Fibroblast of pulmonary artery (primary cell): Measurements from ENCODE around the gene CCDC34.
A peak's percentile ranks its signal among the peaks of the same experiment; 100 is the strongest.

ENCODE experiments used
- DNase-seq: peaks from one replicate; pipeline ENCODE4 v3.0.0-alpha.2; 2010; ENCODE audit warnings: low read depth
- H3K4me3 ChIP-seq: replicated peaks from 2 replicates; pipeline ENCODE4 v1.5.1; 2011; ENCODE audit warnings: low read depth, mild to moderate bottlenecking, control low read depth, low read length, moderate library complexity
- CTCF ChIP-seq: IDR thresholded peaks from 2 replicates; pipeline ENCODE4 v1.5.1; 2011; ENCODE audit warnings: mild to moderate bottlenecking, control low read depth, low read length, inconsistent platforms; ENCODE audit errors: missing control alignments

CCDC34 gene

DNA sequence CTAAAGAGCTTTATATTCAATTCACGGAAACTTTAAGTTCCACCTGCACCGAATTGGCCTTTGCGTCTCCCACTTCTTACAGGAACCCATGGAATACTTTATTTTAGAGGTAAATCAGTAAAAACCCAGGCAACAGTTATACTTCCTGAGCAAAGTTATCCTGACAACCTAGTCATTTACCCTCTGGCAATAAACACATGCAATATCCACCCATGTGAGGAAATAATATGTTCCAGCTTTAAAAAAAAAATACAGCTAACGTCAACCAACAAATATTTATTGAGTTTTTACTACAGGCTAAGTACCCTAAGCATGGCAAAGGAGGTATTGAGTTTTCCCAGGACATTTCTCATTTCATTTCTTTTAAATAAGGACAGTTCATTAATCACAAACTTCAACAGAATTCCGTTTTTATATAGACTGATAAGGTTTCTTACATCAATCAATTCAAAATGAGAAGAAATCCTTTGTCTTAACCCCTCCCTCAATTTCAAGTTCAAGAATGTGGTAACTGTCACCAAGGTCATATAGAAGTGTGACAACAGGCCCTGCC is 38.3 kb upstream of the CCDC34 start:
- DNase-seq, result no peak
- no peak for TF ChIP-seq CTCF

DNA sequence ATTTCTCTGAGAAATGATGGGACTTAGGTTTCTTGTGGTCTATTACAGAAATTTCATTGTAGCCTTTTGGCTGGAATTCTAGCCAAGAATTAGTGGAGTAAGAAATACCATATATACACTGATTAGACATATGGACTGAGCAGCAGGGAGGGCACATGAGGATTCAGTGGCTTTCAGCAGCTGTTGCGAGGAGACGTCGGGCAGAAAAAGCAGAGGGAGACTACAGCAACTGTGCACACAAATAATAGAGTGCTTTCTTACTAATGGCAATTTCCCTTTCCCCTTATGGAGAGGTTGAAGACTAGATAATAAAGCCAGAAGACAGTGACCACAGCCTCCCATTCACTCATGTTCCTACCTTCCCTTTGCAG is 35.4 kb upstream of the CCDC34 start:
- no peak for DNase-seq
- no peak for TF ChIP-seq CTCF

More for the DNA sequence above, 38.3 kb upstream of the CCDC34 start:
- H3K4me3 ChIP-seq, result no peak overlapping the region

GRCh38 chr11:27397624-27398399 is 34.8 kb upstream of the CCDC34 start:
- no peak overlapping the region for H3K4me3 ChIP-seq
- no peak for DNase-seq
- TF ChIP-seq CTCF, result no peak

More for the DNA sequence above, 35.4 kb upstream of the CCDC34 start:
- no peak overlapping the region for H3K4me3 ChIP-seq

GRCh38 chr11:27396259-27396839 is 33.3 kb upstream of the CCDC34 start:
- TF ChIP-seq CTCF, result no peak
- no peak overlapping the region for H3K4me3 ChIP-seq
- DNase-seq, result no peak

GRCh38 chr11:27395556-27396258 is 32.7 kb upstream of the CCDC34 start:
- DNase-seq, result peak; percentile 34
- no peak for TF ChIP-seq CTCF
- no peak overlapping the region for H3K4me3 ChIP-seq

DNA sequence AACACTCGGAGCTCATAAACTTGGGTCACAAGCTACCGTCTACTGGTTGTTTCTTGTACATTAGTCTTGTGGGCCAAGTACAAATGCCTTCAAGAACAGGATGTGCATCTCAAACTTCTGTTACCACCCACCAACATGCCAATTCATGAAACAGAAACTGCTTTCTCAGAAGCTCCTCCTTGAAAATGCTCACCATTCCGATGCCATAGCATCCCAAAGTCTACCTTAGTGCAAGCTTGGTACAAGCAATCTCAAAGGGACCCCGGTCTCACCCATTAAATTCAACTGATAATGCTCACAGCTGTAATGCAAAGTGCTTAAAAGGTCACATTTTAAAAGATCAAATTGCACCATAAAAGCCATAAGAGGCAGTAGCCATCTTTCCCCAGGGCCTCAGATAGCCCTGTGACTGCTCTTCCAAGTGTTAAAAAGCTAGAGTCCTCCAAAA is 31.8 kb upstream of the CCDC34 start:
- no peak for TF ChIP-seq CTCF
- H3K4me3 ChIP-seq, result no peak overlapping the region
- DNase-seq, result no peak
